ENCODE data around the gene GINS2. TPM values are rescaled to one million over a fixed set of nuclear protein-coding genes. Genes with fewer than 3 reads are reported as not detected.
A peak's percentile ranks its signal among the peaks of the same experiment; 100 is the strongest.

Gene GINS2
- total RNA-seq, 1 donor from 2014 or later, result 0.45 TPM

DNA sequence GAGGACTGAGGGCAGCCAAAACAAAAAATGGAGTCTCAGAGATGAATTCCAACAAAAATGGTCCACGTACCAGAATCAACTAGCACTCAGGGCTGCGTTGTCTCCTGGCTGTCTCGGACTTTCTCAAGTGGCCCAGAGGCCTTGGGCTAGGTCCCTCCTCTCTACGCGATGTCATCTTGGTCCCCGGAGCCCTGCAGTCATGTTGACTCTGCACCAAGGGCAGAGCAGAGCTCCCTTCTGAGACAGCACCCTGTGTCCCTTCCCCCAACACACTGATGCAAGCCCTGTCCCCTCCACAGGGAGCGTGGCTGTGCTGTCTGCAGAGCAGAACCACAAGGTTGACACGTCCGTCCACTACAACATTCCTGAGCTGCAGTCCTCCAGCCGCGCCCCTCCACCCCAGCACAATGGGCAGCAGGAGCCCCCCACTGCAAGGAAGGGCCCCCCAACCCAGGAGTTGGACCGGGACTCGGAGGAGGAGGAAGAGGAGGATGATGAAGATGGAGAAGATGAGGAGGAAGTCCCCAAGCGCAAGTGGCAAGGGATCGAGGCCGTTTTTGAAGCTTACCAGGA lies 20.8 kb downstream of the GINS2 start:
- DNase-seq (ENCODE audit: low read depth), result no peak

DNA sequence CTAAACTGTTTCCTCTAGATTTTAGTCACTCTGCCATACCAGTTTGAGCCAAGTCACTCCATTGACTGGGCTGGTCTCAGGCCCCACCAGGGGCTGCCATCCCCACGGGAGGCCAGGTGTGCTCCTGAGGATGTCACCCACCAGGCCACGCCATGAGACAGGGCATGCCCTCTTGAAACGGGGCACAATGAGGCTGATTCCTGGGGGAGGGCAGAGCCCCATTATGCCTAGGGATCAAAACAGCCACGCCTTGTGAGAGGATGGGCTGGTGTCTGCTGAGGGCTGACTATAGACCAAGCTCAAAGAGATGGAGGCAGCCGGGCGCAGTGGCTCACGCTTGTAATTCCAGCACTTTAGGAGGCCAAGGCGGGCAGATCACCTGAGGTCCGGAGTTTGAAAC lies 21.5 kb downstream of the GINS2 start:
- no peak for DNase-seq (ENCODE audit: low read depth)

DNA sequence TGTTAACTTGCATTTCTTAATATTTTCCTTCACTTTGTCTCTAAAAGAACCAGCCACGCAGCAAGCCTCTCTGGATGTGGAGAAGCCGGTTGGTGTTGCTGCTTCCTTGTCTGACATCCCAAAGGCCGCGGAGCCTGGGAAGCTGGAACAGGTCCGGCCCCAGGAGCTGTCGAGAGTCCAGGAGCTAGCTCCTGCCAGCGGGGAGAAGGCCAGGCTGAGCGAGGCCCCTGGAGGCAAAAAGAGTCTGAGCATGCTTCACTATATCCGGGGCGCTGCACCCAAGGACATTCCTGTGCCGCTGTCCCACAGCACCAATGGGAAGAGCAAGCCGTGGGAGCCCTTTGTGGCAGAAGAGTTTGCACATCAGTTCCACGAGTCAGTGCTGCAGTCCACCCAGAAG lies 22.8 kb downstream of the GINS2 start:
- no peak for DNase-seq (ENCODE audit: low read depth)

DNA sequence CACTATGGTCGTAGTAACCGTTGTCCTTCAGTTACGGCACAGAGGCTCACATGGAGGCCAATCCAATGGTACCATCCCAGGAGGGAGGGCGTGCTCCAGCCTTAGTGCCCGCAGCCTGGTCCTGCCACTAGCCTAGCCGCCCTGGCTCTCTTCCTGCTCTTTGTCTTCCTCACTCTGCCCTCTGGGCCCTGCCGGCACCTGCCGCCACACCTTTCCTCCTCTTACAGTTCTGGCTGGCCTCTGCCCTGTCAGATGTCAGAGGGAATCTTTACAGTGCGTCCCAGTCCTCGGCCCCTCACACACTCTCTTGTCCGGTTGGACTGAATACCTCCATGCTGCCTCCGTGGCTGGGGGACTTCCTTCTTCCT lies 23.4 kb downstream of the GINS2 start:
- no peak for DNase-seq (ENCODE audit: low read depth)

DNA sequence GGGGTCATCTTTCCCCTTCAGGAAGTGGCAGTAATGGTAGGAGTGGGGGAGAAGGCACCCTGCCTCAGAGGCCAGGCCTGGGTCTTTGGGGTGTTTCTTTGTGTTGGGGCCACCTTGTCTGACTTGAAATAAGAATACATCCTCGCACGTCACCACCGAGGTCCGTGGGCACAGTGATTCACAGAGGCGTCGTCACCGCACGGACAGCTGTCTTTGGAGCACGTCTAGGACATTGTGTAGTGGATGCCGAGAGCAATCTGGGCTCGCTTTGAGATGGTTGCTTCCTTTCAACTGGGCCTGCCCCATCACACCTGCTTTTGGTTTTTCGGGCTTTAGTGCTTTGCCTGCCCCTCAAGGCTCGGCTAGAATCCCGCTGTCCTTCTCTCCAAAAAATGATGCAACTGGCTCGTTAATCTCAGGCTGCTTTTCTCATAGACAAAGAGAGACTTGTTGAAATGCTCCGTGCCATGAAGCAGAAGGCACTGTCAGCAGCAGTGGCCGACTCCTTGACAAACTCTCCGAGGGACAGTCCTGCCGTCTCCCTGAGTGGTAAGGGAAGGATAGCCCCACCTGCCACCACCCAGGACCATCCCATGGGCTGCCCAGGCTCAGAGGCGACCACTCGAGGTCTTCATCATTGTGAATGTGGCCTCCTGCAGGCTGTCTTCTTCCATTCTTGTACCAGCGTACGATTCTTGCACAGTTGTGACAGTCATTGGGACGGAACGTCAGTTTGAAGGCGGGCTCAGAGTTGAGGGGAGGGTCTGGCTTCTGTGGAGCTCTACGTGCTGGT lies 24.0 kb downstream of the GINS2 start:
- no peak for DNase-seq (ENCODE audit: low read depth)

DNA sequence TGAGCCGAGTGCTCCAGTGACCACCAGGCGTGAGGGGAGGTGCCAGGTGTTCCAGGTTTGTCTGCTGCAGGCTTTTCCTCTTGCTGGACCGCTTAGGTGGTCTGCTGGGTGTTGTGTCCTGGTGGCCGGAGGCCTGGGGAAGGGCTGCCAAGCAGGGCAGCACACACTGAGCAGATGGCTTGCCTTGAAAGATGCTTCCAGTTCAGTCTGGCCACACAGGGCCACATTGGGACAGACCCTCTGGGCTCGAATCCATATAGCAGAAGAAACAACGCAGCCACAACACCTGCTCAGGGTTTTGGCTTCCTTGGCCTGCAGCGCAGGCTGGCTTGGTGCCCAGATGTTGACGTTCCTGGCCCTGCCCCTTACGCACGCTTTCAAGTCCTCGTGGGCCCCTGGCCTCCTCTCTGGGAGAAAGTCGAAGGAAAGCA lies 24.8 kb downstream of the GINS2 start:
- DNase-seq (ENCODE audit: low read depth), result no peak

DNA sequence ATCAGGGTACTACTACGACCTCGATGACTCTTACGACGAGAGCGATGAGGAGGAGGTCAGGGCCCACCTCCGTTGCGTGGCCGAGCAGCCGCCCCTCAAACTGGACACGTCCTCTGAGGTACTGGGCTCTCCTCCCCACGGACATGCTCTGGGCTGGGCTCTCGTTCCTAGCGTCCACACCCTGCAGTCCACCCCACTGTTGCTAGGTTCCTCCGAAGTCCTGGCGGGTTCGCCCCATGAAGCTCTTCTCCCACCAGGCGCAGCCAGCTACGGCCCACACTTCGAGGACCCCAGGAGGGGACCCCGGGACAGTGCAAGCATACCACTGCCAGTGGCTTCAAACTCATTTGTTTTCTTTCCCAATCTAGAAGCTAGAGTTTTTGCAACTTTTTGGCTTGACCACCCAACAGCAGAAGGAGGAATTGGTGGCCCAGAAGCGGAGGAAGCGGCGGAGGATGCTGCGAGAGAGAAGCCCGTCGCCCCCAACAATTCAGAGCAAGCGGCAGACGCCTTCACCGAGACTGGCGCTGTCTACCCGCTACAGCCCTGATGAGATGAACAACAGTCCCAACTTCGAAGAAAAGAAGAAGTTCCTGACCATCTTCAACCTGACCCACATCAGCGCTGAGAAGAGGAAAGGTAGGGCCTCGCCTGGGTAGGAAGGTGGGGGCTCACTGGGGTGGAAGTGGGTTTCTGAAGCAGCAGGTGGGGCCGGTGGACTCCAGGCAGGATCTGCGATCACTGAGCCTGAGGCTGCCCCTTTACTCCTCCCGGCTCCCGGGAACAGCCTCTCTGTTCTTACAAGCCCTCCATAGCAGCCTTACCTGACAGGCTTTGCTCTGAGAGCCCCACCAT lies 25.6 kb downstream of the GINS2 start:
- no peak for DNase-seq (ENCODE audit: low read depth)

DNA sequence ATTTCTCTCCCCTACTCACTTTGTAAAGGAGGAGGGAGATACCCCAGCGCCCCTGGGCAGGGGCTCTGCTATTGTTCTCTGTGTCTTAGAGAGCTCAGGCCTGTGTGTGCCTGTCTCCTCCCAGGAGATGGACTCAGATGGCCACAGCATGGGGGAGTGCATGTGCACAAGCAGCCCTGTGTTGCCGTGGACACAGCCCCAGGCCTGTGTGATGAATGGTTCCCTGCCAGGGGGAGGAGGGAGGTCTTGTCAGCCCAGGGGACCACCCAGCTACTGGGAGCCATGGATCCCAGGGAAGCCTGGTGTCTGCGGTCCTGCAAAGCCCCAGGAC lies 26.3 kb downstream of the GINS2 start:
- DNase-seq (ENCODE audit: low read depth), result no peak

DNA sequence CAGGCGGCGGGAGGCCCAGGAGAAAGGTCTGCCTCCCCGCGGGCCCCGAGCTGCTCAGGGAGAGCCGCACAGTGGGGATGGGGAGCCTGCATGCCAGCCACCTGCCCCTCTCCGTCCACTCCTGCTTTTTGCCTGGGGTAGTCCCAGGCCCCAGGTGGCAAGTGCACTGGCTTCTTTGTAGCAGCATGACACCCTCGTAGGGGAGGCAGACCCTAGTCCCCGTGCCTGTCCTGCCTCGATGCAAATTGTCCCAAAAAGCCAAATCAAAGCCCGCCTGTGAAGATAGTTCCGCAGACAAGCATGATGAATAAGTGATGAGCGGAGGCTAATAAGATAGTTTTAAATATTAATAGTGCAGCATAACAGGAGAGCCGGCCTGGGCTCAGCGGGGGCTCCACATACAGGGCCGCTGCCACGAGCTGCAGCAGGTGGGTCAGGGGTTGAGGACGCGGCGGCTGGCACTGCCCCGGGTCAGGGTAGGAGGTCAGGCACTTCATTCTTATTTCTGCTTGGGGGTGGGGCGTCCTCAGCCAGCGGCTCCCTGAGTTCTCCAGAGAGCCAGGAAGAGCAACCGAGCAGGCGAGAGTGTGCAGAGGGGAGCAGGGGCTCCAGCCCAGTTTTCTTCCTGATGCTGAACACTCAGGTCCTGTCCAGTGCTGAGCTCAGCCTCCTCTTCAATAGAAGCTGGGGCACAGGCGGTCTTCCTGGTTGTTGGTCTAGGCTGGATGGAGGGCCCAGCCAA lies 26.8 kb downstream of the GINS2 start:
- DNase-seq (ENCODE audit: low read depth), result no peak

DNA sequence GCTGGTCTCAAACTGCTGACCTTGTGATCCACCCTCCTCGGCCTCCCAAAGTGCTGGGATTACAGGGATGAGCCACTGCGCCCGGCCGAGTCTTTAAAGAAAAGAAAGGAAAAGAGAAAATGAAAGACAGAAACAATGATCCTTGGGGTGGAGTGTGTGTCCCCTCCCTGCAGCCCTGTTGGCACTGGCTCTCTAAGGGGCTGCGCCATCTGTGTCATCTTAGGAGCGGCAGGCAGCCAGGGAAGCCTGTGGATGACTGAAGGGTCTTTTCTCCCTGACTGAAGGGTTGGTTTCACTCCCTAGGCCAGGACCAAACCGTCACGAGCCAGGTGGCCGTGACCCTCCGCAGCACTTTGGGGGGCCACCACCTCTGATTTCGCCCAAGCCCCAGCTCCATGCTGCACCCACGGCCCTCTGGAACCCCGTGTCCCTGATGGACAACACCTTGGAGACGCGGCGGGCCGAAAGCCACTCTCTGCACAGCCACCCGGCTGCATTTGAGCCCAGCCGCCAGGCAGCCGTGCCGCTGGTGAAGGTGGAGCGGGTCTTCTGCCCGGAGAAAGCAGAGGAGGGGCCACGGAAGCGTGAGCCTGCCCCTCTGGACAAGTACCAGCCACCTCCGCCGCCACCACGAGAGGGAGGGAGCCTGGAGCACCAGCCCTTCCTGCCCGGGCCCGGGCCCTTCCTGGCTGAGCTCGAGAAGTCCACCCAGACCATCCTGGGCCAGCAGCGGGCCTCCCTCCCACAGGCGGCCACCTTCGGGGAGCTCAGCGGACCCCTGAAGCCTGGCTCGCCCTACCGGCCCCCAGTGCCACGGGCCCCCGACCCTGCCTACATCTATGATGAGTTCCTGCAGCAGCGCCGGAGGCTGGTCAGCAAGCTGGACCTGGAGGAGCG lies 27.7 kb downstream of the GINS2 start:
- no peak for DNase-seq (ENCODE audit: low read depth)

DNA sequence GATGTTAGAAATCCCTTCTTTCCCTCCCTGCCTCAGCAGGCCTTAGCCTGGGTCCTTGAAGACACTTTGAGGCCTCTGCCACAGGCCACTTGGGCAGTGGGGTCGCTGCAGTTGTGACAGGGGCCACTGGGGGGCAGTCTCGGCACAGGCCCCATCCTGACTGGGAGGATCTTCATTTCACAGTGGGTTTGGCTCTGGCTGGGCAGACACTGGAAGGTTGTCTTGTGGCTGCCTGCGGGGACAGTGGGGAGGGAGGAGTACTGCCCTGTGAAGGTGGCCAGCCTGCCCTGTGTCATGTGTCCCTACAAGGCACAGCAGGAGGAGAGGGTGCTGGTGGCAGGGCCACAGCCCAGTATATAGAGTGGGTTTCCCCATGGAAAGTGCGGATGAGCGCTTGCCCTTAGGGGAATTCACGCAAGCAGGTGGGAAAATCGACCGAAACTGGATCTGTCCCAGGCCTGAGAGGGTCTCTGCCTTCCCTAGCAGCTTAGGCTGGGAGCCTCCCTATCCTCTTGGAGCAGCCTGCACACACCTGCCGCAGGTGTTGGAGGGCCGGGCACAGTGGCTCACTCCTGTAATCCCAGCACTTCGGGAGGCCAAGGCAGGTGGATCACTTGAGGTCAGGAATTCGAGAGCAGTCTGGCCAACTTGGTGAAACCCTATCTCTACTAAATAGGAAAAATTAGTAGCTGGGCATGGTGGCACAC lies 28.8 kb downstream of the GINS2 start:
- peak; percentile 18 for DNase-seq (ENCODE audit: low read depth)

DNA sequence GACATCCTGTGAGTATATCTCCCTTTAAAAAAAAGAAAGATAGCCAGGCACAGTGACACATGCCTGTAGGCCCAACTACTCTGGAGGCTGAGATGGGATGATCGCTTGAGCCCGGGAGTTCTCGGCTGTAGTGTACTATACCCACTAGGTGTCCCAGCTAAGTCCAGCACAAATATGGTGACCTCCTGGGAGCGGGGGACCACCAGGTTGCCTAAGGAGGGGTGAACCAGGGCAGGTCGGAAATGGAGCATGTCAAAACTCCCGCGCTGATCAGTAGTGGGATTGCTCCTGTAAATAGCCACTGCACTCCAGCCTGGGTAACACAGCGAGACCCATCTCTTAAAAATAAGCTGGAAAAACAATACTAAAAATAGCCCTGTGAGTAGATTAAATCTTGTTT lies 29.4 kb downstream of the GINS2 start:
- DNase-seq (ENCODE audit: low read depth), result no peak

DNA sequence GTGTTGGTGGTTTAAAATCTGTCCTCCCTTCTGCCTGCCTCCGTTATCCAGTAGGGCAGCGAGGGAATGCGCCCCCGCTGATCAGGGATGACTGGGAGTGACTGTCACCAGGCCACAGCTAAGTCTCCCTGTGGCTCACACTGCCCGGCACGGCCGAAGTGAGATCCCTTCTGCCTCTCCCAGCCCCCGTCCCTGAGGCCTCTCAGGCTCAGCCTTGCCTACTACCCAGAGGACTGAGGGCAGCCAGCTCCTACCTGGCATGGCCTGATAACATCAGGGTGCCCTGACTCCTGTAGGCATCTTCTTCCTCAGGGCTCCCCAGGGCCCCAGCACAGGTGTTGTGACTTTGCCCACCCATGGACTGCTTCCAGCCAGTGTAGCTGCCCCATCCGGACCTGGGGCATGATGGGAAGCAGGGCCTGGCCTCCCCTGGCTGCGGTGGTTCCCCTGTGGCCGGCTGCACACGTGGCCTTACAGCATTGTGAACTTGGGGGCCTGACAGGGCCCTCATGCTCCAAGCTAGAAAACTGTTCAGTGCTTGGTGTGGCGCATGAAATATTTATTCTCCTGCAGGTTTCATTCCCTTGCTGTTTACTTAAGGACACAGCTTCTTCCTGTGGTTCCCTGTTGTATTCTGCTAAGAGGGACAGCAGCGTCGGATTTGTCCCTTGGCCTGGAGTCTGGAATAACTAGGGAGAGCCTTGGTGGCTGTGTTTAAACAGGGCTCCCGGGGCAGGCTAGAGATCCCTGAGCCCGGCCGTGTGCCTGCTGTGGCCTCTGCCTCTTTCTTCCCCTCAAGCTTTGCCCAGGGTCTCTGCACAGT lies 30.0 kb downstream of the GINS2 start:
- DNase-seq (ENCODE audit: low read depth), result no peak

DNA sequence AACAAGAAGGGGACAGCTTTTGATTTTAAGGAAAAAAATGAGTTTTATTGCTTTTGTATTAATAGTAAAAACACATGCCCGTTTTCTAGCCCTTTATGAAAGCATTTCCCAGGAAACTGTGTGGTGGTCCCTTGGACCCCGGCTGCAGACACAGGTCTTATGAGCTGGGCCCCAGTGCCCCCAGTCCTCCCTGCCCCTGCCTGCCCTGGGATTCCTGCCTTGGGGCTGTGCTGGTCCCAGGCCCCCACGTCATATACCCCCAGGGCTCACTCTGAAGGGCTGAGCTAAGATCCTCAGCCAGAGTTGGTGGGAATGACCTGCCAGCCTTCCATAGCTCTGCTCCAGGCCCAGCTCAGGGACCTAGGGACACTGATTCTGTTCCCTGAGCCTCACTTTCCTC lies 30.8 kb downstream of the GINS2 start:
- DNase-seq (ENCODE audit: low read depth), result no peak

DNA sequence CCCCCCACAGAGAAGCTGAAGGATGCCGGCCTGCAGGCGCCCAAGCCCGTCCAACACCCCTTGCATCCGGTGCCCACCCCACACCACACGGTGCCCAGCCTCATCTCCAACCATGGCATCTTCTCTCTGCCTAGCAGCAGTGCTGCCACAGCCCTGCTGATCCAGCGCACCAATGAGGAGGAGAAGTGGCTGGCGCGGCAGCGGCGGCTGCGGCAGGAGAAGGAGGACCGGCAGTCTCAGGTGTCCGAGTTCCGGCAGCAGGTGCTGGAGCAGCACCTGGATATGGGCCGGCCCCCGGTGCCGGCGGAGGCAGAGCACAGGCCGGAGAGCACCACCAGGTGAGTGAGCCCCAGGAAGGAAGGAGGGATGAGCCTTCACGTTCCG lies 31.5 kb downstream of the GINS2 start:
- DNase-seq (ENCODE audit: low read depth), result no peak

DNA sequence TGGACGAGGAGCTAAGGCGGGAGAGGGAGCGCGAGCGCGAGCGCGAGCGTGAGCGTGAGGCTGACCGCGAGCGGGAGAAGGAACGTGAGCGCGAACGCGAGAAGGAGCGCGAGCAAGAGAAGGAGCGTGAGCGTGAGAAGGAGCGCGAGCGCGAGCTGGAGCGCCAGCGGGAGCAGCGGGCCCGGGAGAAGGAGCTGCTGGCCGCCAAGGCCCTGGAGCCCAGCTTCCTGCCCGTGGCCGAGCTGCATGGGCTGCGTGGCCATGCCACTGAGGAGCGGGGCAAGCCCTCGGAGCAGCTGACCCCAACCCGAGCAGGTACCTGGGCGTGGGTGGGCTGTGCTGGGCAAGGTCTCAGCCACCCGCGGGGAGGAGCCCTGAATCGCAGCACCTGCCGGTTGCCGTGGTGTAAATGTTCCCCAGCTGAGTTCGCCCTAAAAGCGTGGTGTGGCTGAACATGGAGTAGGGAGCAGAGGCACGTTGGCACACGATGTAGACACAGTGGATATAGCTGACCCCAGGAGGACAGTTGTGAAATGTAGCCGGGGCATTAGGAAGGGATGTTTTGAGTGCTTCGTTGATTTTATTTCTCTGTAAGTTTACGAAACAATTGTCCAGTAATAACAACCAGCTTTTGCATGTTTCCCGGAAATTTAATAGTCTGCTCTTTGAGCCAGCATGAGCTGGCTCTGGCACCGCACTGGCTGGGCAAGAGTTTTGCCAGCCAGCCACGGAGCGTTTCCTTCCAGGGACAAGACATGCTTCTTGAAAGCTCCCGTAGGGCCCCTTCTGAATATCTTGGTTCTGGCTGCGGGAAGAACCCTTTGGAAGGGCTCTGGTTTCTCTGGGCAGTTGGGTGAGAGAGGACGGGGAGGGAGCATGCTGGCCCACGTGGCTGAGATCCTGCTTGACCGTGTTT lies 32.1 kb downstream of the GINS2 start:
- no peak for DNase-seq (ENCODE audit: low read depth)

DNA sequence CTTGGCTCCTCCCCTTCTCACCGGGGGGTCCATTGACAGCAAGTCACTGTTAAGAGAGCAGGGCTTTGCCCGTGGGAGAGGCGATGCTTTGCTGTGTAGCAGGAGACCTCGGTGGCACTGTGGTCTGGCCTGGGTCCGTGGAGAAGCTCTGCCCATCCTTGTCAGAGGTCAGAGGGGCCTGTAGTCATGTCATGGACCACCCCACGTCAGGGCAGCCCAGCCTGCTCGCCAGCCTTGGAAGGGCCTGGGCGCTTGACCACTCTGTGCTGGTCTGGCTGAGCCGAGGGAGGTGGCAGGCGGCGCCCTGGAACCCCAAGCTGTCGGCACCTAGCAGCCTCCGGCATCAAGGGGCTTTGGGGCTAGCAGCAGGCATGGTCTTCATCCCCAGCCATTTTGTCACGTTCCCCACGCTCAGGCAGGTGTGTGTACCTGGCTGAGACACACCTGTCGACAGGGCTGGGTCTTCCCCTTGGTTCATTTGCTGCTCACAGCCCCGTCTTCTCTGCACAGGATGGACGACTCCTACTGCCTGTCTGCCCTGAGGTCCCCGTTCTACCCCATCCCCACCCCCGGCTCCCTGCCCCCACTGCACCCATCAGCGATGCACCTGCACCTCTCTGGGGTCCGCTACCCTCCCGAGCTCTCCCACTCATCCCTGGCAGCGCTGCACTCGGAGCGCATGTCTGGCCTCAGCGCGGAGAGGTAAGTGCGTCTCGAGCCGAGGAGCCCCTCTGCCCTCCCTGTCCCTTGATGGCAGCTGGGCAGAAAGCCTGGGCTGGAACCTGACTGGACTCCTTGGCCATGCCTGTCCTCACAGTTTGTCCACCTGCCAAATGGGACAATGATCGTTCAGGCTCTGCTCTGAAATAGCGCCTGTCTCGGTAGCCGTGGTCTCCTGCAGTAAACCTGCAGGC lies 33.3 kb downstream of the GINS2 start:
- no peak for DNase-seq (ENCODE audit: low read depth)
